ENCODE results near the gene NAT10. TPM values are rescaled to one million over a fixed set of nuclear protein-coding genes. Genes with fewer than 3 reads are reported as not detected.

Gene NAT10
- total and polyA plus RNA-seq, 4 donors, result 8.9 to 42.4 (median 29.4) TPM

GRCh38 chr11:34140149-34140548 is 34.7 kb downstream of the NAT10 start:
- no peak overlapping the region for H3K4me3 ChIP-seq (ENCODE audit: low read length in 2 of 2)
- intact Hi-C loops (cut with DNase I), result no loop called here
- peak in 1 of 2 donors; percentile 50 for DNase-seq
- no peak overlapping the region for H3K27ac ChIP-seq (ENCODE audit: low read depth in 1 of 2, low read length in 2 of 2)
- peaks cover 3 to 23% of the 10 kb centered on the region in 2 donors for H3K36me3 ChIP-seq (ENCODE audit: control insufficient read depth in 1 of 2, insufficient read depth in 2 of 2, low read length in 1 of 2)
- H3K27me3 ChIP-seq (ENCODE audit: control insufficient read depth in 1 of 2, insufficient read depth in 2 of 2, low read length in 1 of 2), result no peaks in the 10 kb centered on the region
- WGBS, 2 donors, result 94% methylated on average over 11 of the region's 11 CpGs
- H3K9me3 ChIP-seq (ENCODE audit: control insufficient read depth, low read length), result no peaks in the 10 kb centered on the region
- no peaks in the 10 kb centered on the region for H3K4me1 ChIP-seq (ENCODE audit: control insufficient read depth in 1 of 2, insufficient read depth in 2 of 2, low read length in 2 of 2)
- ATAC-seq (ENCODE audit: low FRiP score), result no peak

GRCh38 chr11:34143048-34143447 is 37.6 kb downstream of the NAT10 start:
- no peaks in the 10 kb centered on the region for H3K27me3 ChIP-seq (ENCODE audit: control insufficient read depth in 1 of 2, insufficient read depth in 2 of 2, low read length in 1 of 2)
- no peaks in the 10 kb centered on the region for H3K9me3 ChIP-seq (ENCODE audit: control insufficient read depth, low read length)
- WGBS, 2 donors, result 81 to 85% methylated on average over 2 of the region's 2 CpGs
- ATAC-seq (ENCODE audit: low FRiP score), result no peak
- DNase-seq, result peak in 1 of 2 donors; percentile 55
- H3K4me1 ChIP-seq (ENCODE audit: control insufficient read depth in 1 of 2, insufficient read depth in 2 of 2, low read length in 2 of 2), result no peaks in the 10 kb centered on the region
- no peak overlapping the region for H3K4me3 ChIP-seq (ENCODE audit: low read length in 2 of 2)
- peaks cover 6 to 15% of the 10 kb centered on the region in 2 donors for H3K36me3 ChIP-seq (ENCODE audit: control insufficient read depth in 1 of 2, insufficient read depth in 2 of 2, low read length in 1 of 2)
- intact Hi-C loops (cut with DNase I), result no loop called here
- no peak overlapping the region for H3K27ac ChIP-seq (ENCODE audit: low read depth in 1 of 2, low read length in 2 of 2)

- DNase-seq, result peak in 1 of 2 donors; percentile 53
- peaks cover 6 to 12% of the 10 kb centered on the region in 2 donors for H3K36me3 ChIP-seq (ENCODE audit: control insufficient read depth in 1 of 2, insufficient read depth in 2 of 2, low read length in 1 of 2)
These were observed 39.6 kb downstream of the NAT10 start for GRCh38 chr11:34145073-34145472.

GRCh38 chr11:34145847-34146381 is 40.5 kb downstream of the NAT10 start:
- Histone ChIP-seq H3K4me1 (ENCODE audit: control insufficient read depth in 1 of 2, insufficient read depth in 2 of 2, low read length in 2 of 2) (no peaks in the 10 kb centered on the region), H3K27ac (ENCODE audit: low read depth in 1 of 2, low read length in 2 of 2) (no peak overlapping the region), H3K9me3 (ENCODE audit: control insufficient read depth, low read length) (no peaks in the 10 kb centered on the region), H3K36me3 (ENCODE audit: control insufficient read depth in 1 of 2, insufficient read depth in 2 of 2, low read length in 1 of 2) (peaks cover 6 to 9% of the 10 kb centered on the region in 2 donors), H3K27me3 (ENCODE audit: control insufficient read depth in 1 of 2, insufficient read depth in 2 of 2, low read length in 1 of 2) (no peaks in the 10 kb centered on the region), H3K4me3 (ENCODE audit: low read length in 2 of 2) (no peak overlapping the region)
- intact Hi-C loops (cut with DNase I), result no loop called here
- WGBS, 2 donors, result 84% methylated on average over 8 of the region's 8 CpGs
- ATAC-seq (ENCODE audit: low FRiP score) (no peak), DNase-seq (no peak)

More at GRCh38 chr11:34145073-34145472, 39.6 kb downstream of the NAT10 start:
- Histone ChIP-seq H3K4me3 (ENCODE audit: low read length in 2 of 2) (no peak overlapping the region), H3K9me3 (ENCODE audit: control insufficient read depth, low read length) (no peaks in the 10 kb centered on the region), H3K27ac (ENCODE audit: low read depth in 1 of 2, low read length in 2 of 2) (no peak overlapping the region), H3K27me3 (ENCODE audit: control insufficient read depth in 1 of 2, insufficient read depth in 2 of 2, low read length in 1 of 2) (no peaks in the 10 kb centered on the region), H3K4me1 (ENCODE audit: control insufficient read depth in 1 of 2, insufficient read depth in 2 of 2, low read length in 2 of 2) (no peaks in the 10 kb centered on the region)
- intact Hi-C loops (cut with DNase I), result no loop called here
- no peak for ATAC-seq (ENCODE audit: low FRiP score)
- WGBS, 2 donors, result 81 to 85% methylated on average over 5 of the region's 5 CpGs

GRCh38 chr11:34146411-34146810 is 41.0 kb downstream of the NAT10 start:
- ATAC-seq (ENCODE audit: low FRiP score), result no peak
- Histone ChIP-seq H3K4me1 (ENCODE audit: control insufficient read depth in 1 of 2, insufficient read depth in 2 of 2, low read length in 2 of 2) (no peaks in the 10 kb centered on the region), H3K4me3 (ENCODE audit: low read length in 2 of 2) (no peak overlapping the region), H3K27me3 (ENCODE audit: control insufficient read depth in 1 of 2, insufficient read depth in 2 of 2, low read length in 1 of 2) (no peaks in the 10 kb centered on the region), H3K36me3 (ENCODE audit: control insufficient read depth in 1 of 2, insufficient read depth in 2 of 2, low read length in 1 of 2) (peaks cover 6% of the 10 kb centered on the region in 2 donors), H3K27ac (ENCODE audit: low read depth in 1 of 2, low read length in 2 of 2) (no peak overlapping the region), H3K9me3 (ENCODE audit: control insufficient read depth, low read length) (no peaks in the 10 kb centered on the region)
- intact Hi-C loops (cut with DNase I), result no loop called here
- DNase-seq, result peak in 1 of 2 donors; percentile 71
- WGBS, 2 donors, result 88 to 91% methylated on average over 12 of the region's 12 CpGs

- peak in 1 of 2 donors; percentile 26 for DNase-seq
These were observed 41.4 kb downstream of the NAT10 start for GRCh38 chr11:34146866-34147265.

GRCh38 chr11:34147581-34147980 is 42.2 kb downstream of the NAT10 start:
- H3K4me3 ChIP-seq (ENCODE audit: low read length in 2 of 2), result no peak overlapping the region
- H3K27me3 ChIP-seq (ENCODE audit: control insufficient read depth in 1 of 2, insufficient read depth in 2 of 2, low read length in 1 of 2), result no peaks in the 10 kb centered on the region
- intact Hi-C loops (cut with DNase I), result no loop called here
- H3K9me3 ChIP-seq (ENCODE audit: control insufficient read depth, low read length), result no peaks in the 10 kb centered on the region
- DNase-seq, result peak in 1 of 2 donors; percentile 19
- no peak for ATAC-seq (ENCODE audit: low FRiP score)
- WGBS, 2 donors, result 75 to 77% methylated on average over 8 of the region's 8 CpGs
- H3K27ac ChIP-seq (ENCODE audit: low read depth in 1 of 2, low read length in 2 of 2), result no peak overlapping the region
- no peaks in the 10 kb centered on the region for H3K4me1 ChIP-seq (ENCODE audit: control insufficient read depth in 1 of 2, insufficient read depth in 2 of 2, low read length in 2 of 2)
- peaks cover 6% of the 10 kb centered on the region in 2 donors for H3K36me3 ChIP-seq (ENCODE audit: control insufficient read depth in 1 of 2, insufficient read depth in 2 of 2, low read length in 1 of 2)

More at GRCh38 chr11:34146866-34147265, 41.4 kb downstream of the NAT10 start:
- H3K9me3 ChIP-seq (ENCODE audit: control insufficient read depth, low read length), result no peaks in the 10 kb centered on the region
- H3K4me3 ChIP-seq (ENCODE audit: low read length in 2 of 2), result no peak overlapping the region
- H3K27ac ChIP-seq (ENCODE audit: low read depth in 1 of 2, low read length in 2 of 2), result no peak overlapping the region
- H3K4me1 ChIP-seq (ENCODE audit: control insufficient read depth in 1 of 2, insufficient read depth in 2 of 2, low read length in 2 of 2), result no peaks in the 10 kb centered on the region
- intact Hi-C loops (cut with DNase I), result no loop called here
- WGBS, 2 donors, result 78 to 85% methylated on average over 5 of the region's 5 CpGs
- no peak for ATAC-seq (ENCODE audit: low FRiP score)
- H3K36me3 ChIP-seq (ENCODE audit: control insufficient read depth in 1 of 2, insufficient read depth in 2 of 2, low read length in 1 of 2), result peaks cover 6% of the 10 kb centered on the region in 2 donors
- H3K27me3 ChIP-seq (ENCODE audit: control insufficient read depth in 1 of 2, insufficient read depth in 2 of 2, low read length in 1 of 2), result no peaks in the 10 kb centered on the region

- WGBS, 2 donors, result 80 to 81% methylated on average over 16 of the region's 16 CpGs
- intact Hi-C loops (cut with DNase I), result no loop called here
- no peaks in the 10 kb centered on the region for H3K27me3 ChIP-seq (ENCODE audit: control insufficient read depth in 1 of 2, insufficient read depth in 2 of 2, low read length in 1 of 2)
- H3K4me3 ChIP-seq (ENCODE audit: low read length in 2 of 2), result no peak overlapping the region
- ATAC-seq (ENCODE audit: low FRiP score) (no peak), DNase-seq (peak in 1 of 2 donors; percentile 42)
- H3K36me3 ChIP-seq (ENCODE audit: control insufficient read depth in 1 of 2, insufficient read depth in 2 of 2, low read length in 1 of 2), result peaks cover 4 to 6% of the 10 kb centered on the region in 2 donors
- no peaks in the 10 kb centered on the region for H3K9me3 ChIP-seq (ENCODE audit: control insufficient read depth, low read length)
- H3K4me1 ChIP-seq (ENCODE audit: control insufficient read depth in 1 of 2, insufficient read depth in 2 of 2, low read length in 2 of 2), result no peaks in the 10 kb centered on the region
- H3K27ac ChIP-seq (ENCODE audit: low read depth in 1 of 2, low read length in 2 of 2), result no peak overlapping the region
These were observed 43.2 kb downstream of the NAT10 start for GRCh38 chr11:34148504-34149165.

- H3K27me3 ChIP-seq (ENCODE audit: control insufficient read depth in 1 of 2, insufficient read depth in 2 of 2, low read length in 1 of 2), result no peaks in the 10 kb centered on the region
- ATAC-seq (ENCODE audit: low FRiP score) (no peak), DNase-seq (peak in 1 of 2 donors; percentile 55)
- WGBS, 2 donors, result 92 to 95% methylated on average over 7 of the region's 7 CpGs
- H3K9me3 ChIP-seq (ENCODE audit: control insufficient read depth, low read length), result no peaks in the 10 kb centered on the region
- no peak overlapping the region for H3K27ac ChIP-seq (ENCODE audit: low read depth in 1 of 2, low read length in 2 of 2)
- intact Hi-C loops (cut with DNase I), result no loop called here
- no peaks in the 10 kb centered on the region for H3K4me1 ChIP-seq (ENCODE audit: control insufficient read depth in 1 of 2, insufficient read depth in 2 of 2, low read length in 2 of 2)
- peaks cover 4 to 6% of the 10 kb centered on the region in 2 donors for H3K36me3 ChIP-seq (ENCODE audit: control insufficient read depth in 1 of 2, insufficient read depth in 2 of 2, low read length in 1 of 2)
- no peak overlapping the region for H3K4me3 ChIP-seq (ENCODE audit: low read length in 2 of 2)
These were observed 43.8 kb downstream of the NAT10 start for GRCh38 chr11:34149274-34149673.
